ENCODE data around the gene IRAG1. TPM values are rescaled to one million over a fixed set of nuclear protein-coding genes. Genes with fewer than 3 reads are reported as not detected.
A peak's percentile ranks its signal among the peaks of the same experiment; 100 is the strongest.

The IRAG1 gene
- total and polyA plus RNA-seq, 2 of the 13 experiments (the other 11 are each of a cell fraction or from before 2014, with no cell fraction given), result 0.13 to 0.20 TPM

DNA sequence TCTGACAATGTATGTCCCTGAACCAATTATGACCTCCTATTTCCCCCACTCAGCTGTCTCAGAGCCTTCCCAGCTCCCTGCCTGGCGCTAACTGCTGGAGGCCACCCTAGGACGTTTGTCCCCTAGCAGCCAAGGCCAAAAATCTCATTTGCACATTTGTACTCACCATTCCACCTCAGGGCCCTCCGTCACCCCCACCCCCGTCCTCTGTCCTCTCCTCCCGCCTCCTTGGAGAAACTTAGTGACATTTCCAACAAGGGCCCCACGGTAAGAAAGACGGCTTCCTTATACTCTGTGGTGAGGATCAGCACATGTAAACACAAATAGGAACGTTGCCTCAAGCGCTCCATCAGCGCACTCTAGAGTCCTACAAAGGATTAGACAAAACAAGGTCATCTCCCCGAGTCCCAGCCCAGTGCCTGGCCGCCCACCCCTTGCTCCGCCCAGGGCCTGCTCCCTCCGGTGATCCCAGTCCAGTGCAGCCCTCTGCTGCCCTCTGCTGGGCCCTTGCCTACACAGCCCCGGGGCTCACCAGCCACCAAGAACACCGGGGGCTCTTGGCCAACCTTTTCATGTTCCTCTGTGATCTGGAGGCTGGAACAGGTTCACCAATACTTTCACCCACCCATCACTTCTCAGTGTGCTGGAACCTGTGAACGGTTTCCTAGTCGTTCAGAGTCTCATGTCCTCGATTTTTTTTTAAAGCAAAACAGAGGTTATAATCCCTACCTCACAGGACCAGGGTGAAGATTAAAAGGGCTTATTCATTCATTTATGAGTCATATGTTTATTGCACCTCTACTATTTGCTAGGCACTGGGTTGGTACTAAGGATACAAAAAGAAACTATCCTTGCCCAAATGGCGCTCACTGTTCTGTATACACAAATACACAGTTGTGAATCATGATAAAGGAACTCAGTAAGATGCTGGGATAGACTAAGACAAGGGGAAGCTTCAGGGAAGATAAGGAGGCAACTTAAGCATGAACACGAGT, 42.2 kb upstream of the IRAG1 start (continued):
- TF ChIP-seq, protein P1, sequence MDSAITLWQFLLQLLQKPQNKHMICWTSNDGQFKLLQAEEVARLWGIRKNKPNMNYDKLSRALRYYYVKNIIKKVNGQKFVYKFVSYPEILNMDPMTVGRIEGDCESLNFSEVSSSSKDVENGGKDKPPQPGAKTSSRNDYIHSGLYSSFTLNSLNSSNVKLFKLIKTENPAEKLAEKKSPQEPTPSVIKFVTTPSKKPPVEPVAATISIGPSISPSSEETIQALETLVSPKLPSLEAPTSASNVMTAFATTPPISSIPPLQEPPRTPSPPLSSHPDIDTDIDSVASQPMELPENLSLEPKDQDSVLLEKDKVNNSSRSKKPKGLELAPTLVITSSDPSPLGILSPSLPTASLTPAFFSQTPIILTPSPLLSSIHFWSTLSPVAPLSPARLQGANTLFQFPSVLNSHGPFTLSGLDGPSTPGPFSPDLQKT (CRISPR knock-in tag; IDR thresholded peaks at IDR 0.05; ENCODE audit: borderline replicate concordance), result no peak
- TF ChIP-seq MTF1 (CRISPR knock-in tag; IDR thresholded peaks at IDR 0.05) (no peak), ZNF3 (CRISPR knock-in tag; IDR thresholded peaks at IDR 0.05) (no peak), KDM5A (IDR thresholded peaks at IDR 0.05; ENCODE audit: borderline replicate concordance, low read length) (no peak), NPAS2 (CRISPR knock-in tag; IDR thresholded peaks at IDR 0.05; ENCODE audit: borderline replicate concordance) (no peak), ZNF768 (CRISPR knock-in tag; IDR thresholded peaks at IDR 0.05) (peak; percentile 57), IKZF4 (CRISPR knock-in tag; IDR thresholded peaks at IDR 0.05; ENCODE audit: borderline replicate concordance, low read depth, not compliant biosample characterization) (no peak), NR2F2 (IDR thresholded peaks at IDR 0.05; ENCODE audit: borderline replicate concordance, low read depth) (no peak), CREB1 (IDR thresholded peaks at IDR 0.05) (no peak), CREB1 (CRISPR knock-in tag; IDR thresholded peaks at IDR 0.05) (no peak), ARID2 (CRISPR knock-in tag; IDR thresholded peaks at IDR 0.05; ENCODE audit: borderline replicate concordance) (no peak), MED8 (CRISPR knock-in tag; IDR thresholded peaks at IDR 0.05; ENCODE audit: insufficient replicate concordance) (no peak), NR2F1 (CRISPR knock-in tag; IDR thresholded peaks at IDR 0.05) (no peak), PBX2 (CRISPR knock-in tag; IDR thresholded peaks at IDR 0.05) (no peak), RAD21 (CRISPR knock-in tag; IDR thresholded peaks at IDR 0.05) (peak; percentile 99), ZFP82 (CRISPR knock-in tag; IDR thresholded peaks at IDR 0.05; ENCODE audit: borderline replicate concordance) (no peak), SAFB2 (CRISPR knock-in tag; IDR thresholded peaks at IDR 0.05; ENCODE audit: borderline replicate concordance, low read depth) (no peak), ATRX (CRISPR knock-in tag; IDR thresholded peaks at IDR 0.05; ENCODE audit: borderline replicate concordance) (no peak), KAT8 (CRISPR knock-in tag; IDR thresholded peaks at IDR 0.05) (no peak)
- TF ChIP-seq, protein P2, sequence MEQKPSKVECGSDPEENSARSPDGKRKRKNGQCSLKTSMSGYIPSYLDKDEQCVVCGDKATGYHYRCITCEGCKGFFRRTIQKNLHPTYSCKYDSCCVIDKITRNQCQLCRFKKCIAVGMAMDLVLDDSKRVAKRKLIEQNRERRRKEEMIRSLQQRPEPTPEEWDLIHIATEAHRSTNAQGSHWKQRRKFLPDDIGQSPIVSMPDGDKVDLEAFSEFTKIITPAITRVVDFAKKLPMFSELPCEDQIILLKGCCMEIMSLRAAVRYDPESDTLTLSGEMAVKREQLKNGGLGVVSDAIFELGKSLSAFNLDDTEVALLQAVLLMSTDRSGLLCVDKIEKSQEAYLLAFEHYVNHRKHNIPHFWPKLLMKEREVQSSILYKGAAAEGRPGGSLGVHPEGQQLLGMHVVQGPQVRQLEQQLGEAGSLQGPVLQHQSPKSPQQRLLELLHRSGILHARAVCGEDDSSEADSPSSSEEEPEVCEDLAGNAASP (CRISPR knock-in tag; IDR thresholded peaks at IDR 0.05; ENCODE audit: borderline replicate concordance), result peak; percentile 39; the same call in 1 of the 2 replicates
- TF ChIP-seq, protein P3, sequence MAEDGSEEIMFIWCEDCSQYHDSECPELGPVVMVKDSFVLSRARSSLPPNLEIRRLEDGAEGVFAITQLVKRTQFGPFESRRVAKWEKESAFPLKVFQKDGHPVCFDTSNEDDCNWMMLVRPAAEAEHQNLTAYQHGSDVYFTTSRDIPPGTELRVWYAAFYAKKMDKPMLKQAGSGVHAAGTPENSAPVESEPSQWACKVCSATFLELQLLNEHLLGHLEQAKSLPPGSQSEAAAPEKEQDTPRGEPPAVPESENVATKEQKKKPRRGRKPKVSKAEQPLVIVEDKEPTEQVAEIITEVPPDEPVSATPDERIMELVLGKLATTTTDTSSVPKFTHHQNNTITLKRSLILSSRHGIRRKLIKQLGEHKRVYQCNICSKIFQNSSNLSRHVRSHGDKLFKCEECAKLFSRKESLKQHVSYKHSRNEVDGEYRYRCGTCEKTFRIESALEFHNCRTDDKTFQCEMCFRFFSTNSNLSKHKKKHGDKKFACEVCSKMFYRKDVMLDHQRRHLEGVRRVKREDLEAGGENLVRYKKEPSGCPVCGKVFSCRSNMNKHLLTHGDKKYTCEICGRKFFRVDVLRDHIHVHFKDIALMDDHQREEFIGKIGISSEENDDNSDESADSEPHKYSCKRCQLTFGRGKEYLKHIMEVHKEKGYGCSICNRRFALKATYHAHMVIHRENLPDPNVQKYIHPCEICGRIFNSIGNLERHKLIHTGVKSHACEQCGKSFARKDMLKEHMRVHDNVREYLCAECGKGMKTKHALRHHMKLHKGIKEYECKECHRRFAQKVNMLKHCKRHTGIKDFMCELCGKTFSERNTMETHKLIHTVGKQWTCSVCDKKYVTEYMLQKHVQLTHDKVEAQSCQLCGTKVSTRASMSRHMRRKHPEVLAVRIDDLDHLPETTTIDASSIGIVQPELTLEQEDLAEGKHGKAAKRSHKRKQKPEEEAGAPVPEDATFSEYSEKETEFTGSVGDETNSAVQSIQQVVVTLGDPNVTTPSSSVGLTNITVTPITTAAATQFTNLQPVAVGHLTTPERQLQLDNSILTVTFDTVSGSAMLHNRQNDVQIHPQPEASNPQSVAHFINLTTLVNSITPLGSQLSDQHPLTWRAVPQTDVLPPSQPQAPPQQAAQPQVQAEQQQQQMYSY (CRISPR knock-in tag; IDR thresholded peaks at IDR 0.05), result no peak
